ENCODE data around the gene RUNX2. TPM values are rescaled to one million over a fixed set of nuclear protein-coding genes. Genes with fewer than 3 reads are reported as not detected.

The RUNX2 gene
- total and polyA plus RNA-seq, 3 donors from 2014 or later = 2.9 to 6.0 (median 4.3) TPM

DNA sequence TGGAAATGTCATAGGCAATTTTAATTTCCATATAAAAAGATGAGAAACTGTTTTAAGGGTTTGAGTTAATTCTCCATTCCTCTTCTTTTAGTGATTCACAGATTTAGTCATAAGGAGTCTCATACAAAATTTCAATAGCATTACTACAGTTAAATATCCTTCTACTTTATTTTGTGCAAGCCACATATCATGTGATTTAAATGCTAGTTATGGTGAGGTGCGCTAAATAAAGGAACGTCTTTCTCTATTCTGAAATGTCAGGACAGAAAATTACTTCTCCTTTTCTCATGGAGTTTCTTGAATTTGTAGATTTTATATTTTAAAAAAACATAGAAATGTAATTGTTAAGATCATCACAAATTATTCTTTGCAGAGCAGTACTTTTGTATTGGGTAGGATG, 99.6 kb downstream of the RUNX2 start:
- no peak for TF ChIP-seq POLR2A (IDR thresholded peaks at IDR 0.05)
- no peak for TF ChIP-seq CTCF (IDR thresholded peaks at IDR 0.05)
- intact Hi-C loops (cut with DNase I; ENCODE audit: low total_unique reads) = loop anchor here (10.0 kb wide), 1 partner anchor 287 kb away; no protein-coding TSS in a partner anchor
- Histone ChIP-seq H3K9me3 (no peaks in the 10 kb centered on the region), H3K36me3 (ENCODE audit: low read depth, missing control alignments) (no peaks in the 10 kb centered on the region), H3K4me3 (no peak overlapping the region), H3K27ac (no peak overlapping the region), H3K27me3 (no peaks in the 10 kb centered on the region), H3K4me1 (peaks cover 10% of the 10 kb centered on the region)
- DNase-seq = no peak
- WGBS, 2 donors = 89 to 92% methylated on average over 2 of the region's 2 CpGs

DNA sequence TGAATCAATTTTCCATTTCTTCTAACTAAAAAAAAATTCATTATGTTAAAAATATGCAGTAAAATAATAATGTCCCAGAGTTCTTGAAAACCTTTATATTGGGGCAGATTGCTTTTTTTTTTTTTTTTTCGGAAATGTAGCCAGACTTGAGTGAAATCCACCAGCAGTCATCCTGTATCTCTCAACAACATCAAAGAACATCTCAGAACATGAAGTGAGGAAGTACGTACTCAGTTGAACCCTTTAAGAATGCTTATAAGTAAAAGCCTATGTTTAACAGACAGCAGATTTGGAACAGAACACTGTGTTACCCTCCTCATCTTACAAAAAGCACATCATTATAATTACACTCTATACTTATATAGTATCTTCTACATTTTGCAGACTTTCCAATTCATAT, 100.6 kb downstream of the RUNX2 start:
- Histone ChIP-seq H3K27ac (no peak overlapping the region), H3K36me3 (ENCODE audit: low read depth, missing control alignments) (no peaks in the 10 kb centered on the region), H3K27me3 (no peaks in the 10 kb centered on the region), H3K4me3 (no peak overlapping the region), H3K9me3 (no peaks in the 10 kb centered on the region), H3K4me1 (no peaks in the 10 kb centered on the region)
- no peak for DNase-seq
- intact Hi-C loops (cut with DNase I; ENCODE audit: low total_unique reads) = loop anchor here (10.0 kb wide), 1 partner anchor 286 kb away; no protein-coding TSS in a partner anchor
- TF ChIP-seq CTCF (IDR thresholded peaks at IDR 0.05) (no peak), POLR2A (IDR thresholded peaks at IDR 0.05) (no peak)
- WGBS, 2 donors = 81 to 82% methylated on average over 2 of the region's 2 CpGs

DNA sequence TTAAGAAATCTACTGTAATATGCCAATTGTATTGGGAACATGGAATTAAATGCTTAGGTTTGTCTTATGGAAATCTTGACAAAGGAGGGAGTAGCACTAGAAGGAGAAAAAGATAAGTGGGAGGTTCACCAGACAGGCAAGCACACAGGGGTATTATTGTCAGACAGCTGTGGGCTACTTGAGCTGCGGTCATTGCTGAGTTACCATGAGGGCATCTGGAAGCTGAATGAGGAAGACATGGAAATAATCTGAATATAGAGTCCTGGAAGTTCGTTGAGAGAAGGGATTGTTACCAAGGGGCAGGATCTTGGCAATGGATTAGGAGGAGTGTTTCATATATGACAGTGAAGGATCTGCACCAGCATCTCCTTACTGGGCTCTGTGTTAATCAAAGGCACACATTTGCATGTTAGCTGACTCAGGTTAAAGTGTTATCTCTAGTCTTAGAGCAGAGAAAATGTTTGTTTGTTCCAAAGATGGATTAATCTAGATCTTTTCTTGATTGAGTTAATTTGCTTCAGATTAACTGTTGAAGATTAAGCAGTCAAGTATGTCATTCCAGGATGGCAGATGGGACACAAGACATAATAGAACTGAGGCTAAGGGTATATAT, 102.6 kb downstream of the RUNX2 start:
- TF ChIP-seq POLR2A (IDR thresholded peaks at IDR 0.05) = no peak
- TF ChIP-seq CTCF (IDR thresholded peaks at IDR 0.05) = no peak
- WGBS, 2 donors = 56 to 64% methylated on average over 2 of the region's 2 CpGs
- intact Hi-C loops (cut with DNase I; ENCODE audit: low total_unique reads) = no loop called here
- Histone ChIP-seq H3K27me3 (no peaks in the 10 kb centered on the region), H3K27ac (no peak overlapping the region), H3K9me3 (no peaks in the 10 kb centered on the region), H3K4me3 (no peak overlapping the region), H3K36me3 (ENCODE audit: low read depth, missing control alignments) (no peaks in the 10 kb centered on the region), H3K4me1 (no peaks in the 10 kb centered on the region)
- no peak for DNase-seq

DNA sequence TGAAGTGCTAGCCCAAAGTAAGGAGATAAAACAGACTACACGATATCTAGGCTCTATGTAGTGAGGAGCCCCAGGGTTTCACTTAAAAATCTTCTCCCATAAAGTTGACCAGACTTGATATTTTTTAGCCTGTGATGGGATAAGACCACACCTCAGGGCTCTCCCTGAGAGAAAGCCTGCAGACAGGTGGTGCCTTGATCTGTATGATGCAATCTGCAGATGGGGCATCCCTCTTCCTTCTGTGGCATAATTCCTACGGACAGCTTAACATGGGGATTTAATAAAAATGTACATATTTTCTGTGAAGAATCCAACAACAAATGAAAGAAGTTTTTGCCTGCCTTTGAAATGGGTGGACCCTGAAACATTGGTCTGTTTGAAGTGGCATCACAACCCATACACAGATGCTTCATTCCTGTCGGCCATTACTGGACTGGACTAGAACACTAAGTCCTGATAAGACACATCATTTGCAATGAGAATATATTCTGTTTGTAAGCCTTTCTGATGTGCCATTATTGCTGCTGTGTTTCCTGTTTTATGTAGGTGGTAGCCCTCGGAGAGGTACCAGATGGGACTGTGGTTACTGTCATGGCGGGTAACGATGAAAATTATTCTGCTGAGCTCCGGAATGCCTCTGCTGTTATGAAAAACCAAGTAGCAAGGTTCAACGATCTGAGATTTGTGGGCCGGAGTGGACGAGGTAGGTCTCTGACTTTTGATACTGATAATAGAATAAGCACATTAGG, 103.4 kb downstream of the RUNX2 start:
- H3K36me3 ChIP-seq (ENCODE audit: low read depth, missing control alignments) = no peaks in the 10 kb centered on the region
- no peak overlapping the region for H3K4me3 ChIP-seq
- no peaks in the 10 kb centered on the region for H3K9me3 ChIP-seq
- TF ChIP-seq POLR2A (IDR thresholded peaks at IDR 0.05) (no peak), CTCF (IDR thresholded peaks at IDR 0.05) (no peak)
- no peak for DNase-seq
- intact Hi-C loops (cut with DNase I; ENCODE audit: low total_unique reads) = no loop called here
- H3K27ac ChIP-seq = no peak overlapping the region
- peaks cover 1% of the 10 kb centered on the region for H3K4me1 ChIP-seq
- 87 to 91% methylated on average over 10 of the region's 10 CpGs for WGBS, 2 donors
- H3K27me3 ChIP-seq = no peaks in the 10 kb centered on the region

All from testis (tissue), 3 donors.